Posterior vena cava (tissue), 2 donors: ENCODE results near the gene MLKL. TPM values are rescaled to one million over a fixed set of nuclear protein-coding genes. Genes with fewer than 3 reads are reported as not detected.

Experiments
- DNase-seq: peaks from one replicate; pipeline ENCODE4 v3.0.0-alpha.2; 2020; ENCODE audit warnings: low spot score
- intact Hi-C, 2 donors: fragments of 100-400 bp; cut with DNase I; formaldehyde crosslinking; loops; one replicate each; pipeline versions ENCODE4 v1.14.1 to v1.14.2; 2022 to 2023
- long read RNA-seq, 2 donors: library from polyadenylated mRNA; unstranded; transcript quantifications; one replicate each; pipeline ENCODE4 v2.0.0, GENCODE V29; 2020 to 2021
- total RNA-seq, 2 donors: library from RNA; stranded (reverse); fragmentation: NEBNext Ultra II Directional; extraction: Animal tissue kit (Norgen Biotek cat#: 25700); gene quantifications; one replicate each; pipeline ENCODE4 v1.2.1, GENCODE V29; 2021
- donor health status: DM: yes; HTN: yes; CAD: no.
- donor health status: DM: yes; HTN: yes; CAD: no.

MLKL gene
- 10 to 100 TPM; 13.7 to 14.4 TPM for total RNA-seq
- long read RNA-seq, donor 1, partial matches to known transcripts: 0 of 5 reads
- long read RNA-seq, donor 1, other reads (novel, unspliced or antisense): 3 of 5 reads
- long read RNA-seq, donor 2, transcript MLKL-202 (11 exons, 2,523 nt): major isoform, 7 of 17 reads
- long read RNA-seq, donor 2, partial matches to known transcripts: 4 of 17 reads
- long read RNA-seq, donor 2, other reads (novel, unspliced or antisense): 6 of 17 reads

- intact Hi-C loops: loop anchor here in 1 of 2 donors (10.0 kb wide), 1 partner anchor 164 kb away; no protein-coding TSS in a partner anchor
- DNase-seq: peak; percentile 92
Measured at GRCh38 chr16:74700438-74701225, at the start of gene MLKL. Gene MLKL (minus strand): TSS chr16:74700862. CDS start chr16:74695757, 5,105 bp downstream.

- intact Hi-C loops: no loop called here
- no peak for DNase-seq
Measured at GRCh38 chr16:74749291-74750055, 48.8 kb upstream of the MLKL start.

GRCh38 chr16:74748616-74749026, 48.0 kb upstream of the MLKL start:
- peak; percentile 62 for DNase-seq

GRCh38 chr16:74747716-74748615, 47.3 kb upstream of the MLKL start:
- intact Hi-C loops: no loop called here
- DNase-seq: peak; percentile 45

More at GRCh38 chr16:74748616-74749026, 48.0 kb upstream of the MLKL start:
- intact Hi-C loops: no loop called here

GRCh38 chr16:74745926-74746325, 45.3 kb upstream of the MLKL start:
- no peak for DNase-seq
- intact Hi-C loops: no loop called here

GRCh38 chr16:74745109-74745615, 44.5 kb upstream of the MLKL start:
- intact Hi-C loops: no loop called here
- peak; percentile 32 for DNase-seq

- peak; percentile 13 for DNase-seq
- intact Hi-C loops: no loop called here
Measured at GRCh38 chr16:74744566-74744965, 43.9 kb upstream of the MLKL start.

GRCh38 chr16:74743668-74744299, 43.1 kb upstream of the MLKL start:
- intact Hi-C loops: no loop called here
- peak; percentile 53 for DNase-seq

GRCh38 chr16:74743045-74743667, 42.5 kb upstream of the MLKL start:
- intact Hi-C loops: no loop called here
- DNase-seq: peak; percentile 50

- DNase-seq: peak; percentile 53
- intact Hi-C loops: no loop called here
Measured at GRCh38 chr16:74742051-74742481, 41.4 kb upstream of the MLKL start.

GRCh38 chr16:74740795-74741304, 40.2 kb upstream of the MLKL start:
- DNase-seq: peak; percentile 73

GRCh38 chr16:74739275-74739674, 38.6 kb upstream of the MLKL start:
- intact Hi-C loops: no loop called here

More at GRCh38 chr16:74740795-74741304, 40.2 kb upstream of the MLKL start:
- intact Hi-C loops: no loop called here

GRCh38 chr16:74738816-74739215, 38.2 kb upstream of the MLKL start:
- DNase-seq: peak; percentile 54
- intact Hi-C loops: loop anchor here in 1 of 2 donors (1.0 kb wide), 1 partner anchor 73 kb away; no protein-coding TSS in a partner anchor

More at GRCh38 chr16:74739275-74739674, 38.6 kb upstream of the MLKL start:
- DNase-seq: peak; percentile 31

- intact Hi-C loops: loop anchor here in 1 of 2 donors (1.0 kb wide), 1 partner anchor 74 kb away; no protein-coding TSS in a partner anchor
Measured at GRCh38 chr16:74738113-74738541, 37.5 kb upstream of the MLKL start.

GRCh38 chr16:74737521-74737920, 36.9 kb upstream of the MLKL start:
- intact Hi-C loops: no loop called here
- DNase-seq: no peak

More at GRCh38 chr16:74738113-74738541, 37.5 kb upstream of the MLKL start:
- DNase-seq: no peak

GRCh38 chr16:74736531-74737157, 36.0 kb upstream of the MLKL start:
- no peak for DNase-seq
- intact Hi-C loops: no loop called here

GRCh38 chr16:74735554-74735953, 34.9 kb upstream of the MLKL start:
- no peak for DNase-seq
- intact Hi-C loops: no loop called here
